ENCODE results near the gene LGALS3BP. TPM values are rescaled to one million over a fixed set of nuclear protein-coding genes. Genes with fewer than 3 reads are reported as not detected.
"Not testable (repeated sequence)": the region's sequence is repeated elsewhere in the genome, so short reads cannot be mapped to it uniquely, and the experiment has no call there.

LGALS3BP gene, protein sequence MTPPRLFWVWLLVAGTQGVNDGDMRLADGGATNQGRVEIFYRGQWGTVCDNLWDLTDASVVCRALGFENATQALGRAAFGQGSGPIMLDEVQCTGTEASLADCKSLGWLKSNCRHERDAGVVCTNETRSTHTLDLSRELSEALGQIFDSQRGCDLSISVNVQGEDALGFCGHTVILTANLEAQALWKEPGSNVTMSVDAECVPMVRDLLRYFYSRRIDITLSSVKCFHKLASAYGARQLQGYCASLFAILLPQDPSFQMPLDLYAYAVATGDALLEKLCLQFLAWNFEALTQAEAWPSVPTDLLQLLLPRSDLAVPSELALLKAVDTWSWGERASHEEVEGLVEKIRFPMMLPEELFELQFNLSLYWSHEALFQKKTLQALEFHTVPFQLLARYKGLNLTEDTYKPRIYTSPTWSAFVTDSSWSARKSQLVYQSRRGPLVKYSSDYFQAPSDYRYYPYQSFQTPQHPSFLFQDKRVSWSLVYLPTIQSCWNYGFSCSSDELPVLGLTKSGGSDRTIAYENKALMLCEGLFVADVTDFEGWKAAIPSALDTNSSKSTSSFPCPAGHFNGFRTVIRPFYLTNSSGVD
- 116 and 129 TPM in 2 replicates for total RNA-seq (2014; rRNA removed; shearing (Covaris generic))

DNA sequence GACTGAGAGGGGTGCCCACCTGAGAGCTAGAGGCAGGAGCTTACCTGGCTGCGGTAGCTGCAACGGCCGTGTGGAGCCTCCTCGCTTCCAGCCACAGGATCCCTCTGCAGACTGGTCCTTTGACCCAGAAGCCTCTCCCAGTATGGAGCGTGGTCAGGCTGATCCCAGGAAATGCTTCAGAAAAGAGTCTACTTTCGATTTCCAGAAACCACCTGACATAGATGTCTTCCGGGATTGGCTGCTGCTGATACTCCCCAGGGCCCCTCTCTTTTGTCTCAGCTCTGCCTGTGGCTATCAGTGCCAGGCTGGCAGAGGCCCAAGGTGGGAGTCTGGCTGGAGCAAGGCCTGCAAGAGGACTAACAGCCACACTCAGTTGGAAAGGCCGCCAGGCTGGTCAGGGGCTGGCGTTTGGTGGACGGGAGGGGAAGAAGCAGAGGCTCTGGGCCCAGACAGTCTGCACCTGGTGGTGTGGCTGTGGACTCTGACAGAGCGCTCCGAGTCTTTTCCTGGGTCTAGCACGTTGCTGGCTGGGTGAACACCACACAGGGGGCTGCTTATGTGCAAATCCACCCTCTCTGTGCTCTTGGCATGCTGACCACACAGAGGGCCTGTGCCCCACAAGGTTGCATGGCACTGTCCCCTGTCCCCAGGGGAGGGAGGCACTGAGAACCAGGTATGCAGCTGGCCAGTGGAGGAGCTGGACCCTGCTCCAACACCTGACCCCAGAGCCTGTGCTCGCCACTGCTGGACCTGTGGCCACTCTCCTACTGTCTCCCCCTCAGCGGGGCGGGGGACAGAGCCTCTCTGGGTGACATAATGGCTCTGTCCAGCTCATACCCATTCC, at the start of gene LGALS3BP:
TSS of gene LGALS3BP (minus strand) at position 144 of the 844 bp plus-strand sequence. CDS start 2,732 bp downstream, outside the sequence.
- no peaks in the 10 kb centered on the region for H3K27me3 ChIP-seq (ENCODE audit: control insufficient read depth, insufficient read depth, low read length)
- peak within 1 kb of the TSS; percentile 21; the same call in 1 of the 2 replicates for H3K4me3 ChIP-seq (ENCODE audit: insufficient read depth, low read depth, low read length)
- DNase-seq, result peak; percentile 95
- no peaks in the 10 kb centered on the region for H3K36me3 ChIP-seq (replicated peaks; ENCODE audit: control insufficient read depth, insufficient read depth, low read length)

DNA sequence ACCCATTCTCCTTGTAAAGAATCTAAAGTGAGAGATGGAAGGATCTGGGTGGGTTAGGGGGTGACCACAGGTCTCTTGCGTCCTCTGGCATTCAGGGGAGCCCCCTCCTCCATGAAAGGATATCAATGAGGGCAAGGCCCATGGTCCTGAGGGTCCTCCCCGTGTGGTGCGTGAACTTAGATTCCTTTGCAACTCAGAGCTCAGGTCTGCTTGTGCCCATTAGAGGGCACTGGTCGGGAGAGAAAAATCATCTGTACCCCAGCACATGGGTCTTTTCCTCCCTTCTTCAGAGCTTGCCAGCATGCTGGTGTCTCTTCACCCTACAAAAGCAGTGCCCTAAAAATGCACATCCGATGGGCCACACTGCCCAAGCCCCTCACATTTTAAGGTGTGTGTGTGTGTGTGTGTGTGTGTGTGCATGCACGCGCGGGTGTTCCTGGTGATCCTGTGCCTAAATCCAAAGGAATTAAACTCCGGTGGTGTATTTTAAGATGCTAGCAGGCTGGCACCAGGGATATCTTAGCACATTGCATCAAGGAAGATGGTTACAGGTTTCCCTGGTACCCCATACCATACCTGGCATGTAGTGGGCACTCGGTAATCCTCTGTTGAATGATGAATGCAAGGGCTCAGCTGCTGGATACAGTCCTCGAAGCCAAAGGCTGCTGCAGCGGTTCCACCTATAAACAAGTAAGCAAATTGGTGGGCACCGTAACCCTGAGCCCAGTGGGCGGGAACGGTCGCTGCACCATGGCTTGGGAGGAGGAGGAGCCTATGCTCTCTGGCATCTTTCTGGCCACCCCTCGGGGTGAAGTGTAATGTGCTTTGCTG, 49.0 kb upstream of the LGALS3BP start:
- Histone ChIP-seq H3K4me3 (ENCODE audit: insufficient read depth, low read depth, low read length) (no peak overlapping the region), H3K36me3 (replicated peaks; ENCODE audit: control insufficient read depth, insufficient read depth, low read length) (no peaks in the 10 kb centered on the region), H3K27me3 (ENCODE audit: control insufficient read depth, insufficient read depth, low read length) (peaks cover 29% of the 10 kb centered on the region)
- DNase-seq, result peak; percentile 64

DNA sequence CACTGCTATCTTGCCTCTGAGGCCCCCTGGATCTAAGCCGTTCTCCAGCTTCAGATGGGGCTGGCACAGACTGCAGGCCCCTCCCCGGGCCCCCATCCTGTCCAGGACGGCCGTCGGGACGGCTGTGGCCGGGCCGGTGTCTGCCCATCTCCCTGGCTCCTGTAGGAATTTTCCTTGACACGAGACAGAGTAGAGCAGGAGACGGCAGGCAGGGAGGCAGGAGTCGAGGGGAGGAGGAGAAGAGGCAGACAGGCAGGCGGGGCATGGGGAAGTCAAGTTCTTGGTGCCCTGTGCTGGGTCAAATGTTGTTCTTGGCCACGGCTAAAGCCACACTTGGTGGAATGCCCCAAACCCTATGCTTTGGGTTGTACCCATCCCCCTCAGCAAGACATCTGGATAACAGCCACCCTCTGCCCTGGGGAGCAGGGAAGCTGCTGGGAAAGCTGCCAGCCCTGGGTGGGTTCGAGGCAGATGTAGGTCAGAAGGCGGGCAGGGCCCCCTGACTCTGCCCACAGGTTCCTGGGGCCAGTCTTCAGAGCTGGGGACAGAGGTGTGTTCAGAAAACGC, 48.3 kb upstream of the LGALS3BP start:
- peak; percentile 37 for DNase-seq
- Histone ChIP-seq H3K27me3 (ENCODE audit: control insufficient read depth, insufficient read depth, low read length) (peaks cover 36% of the 10 kb centered on the region), H3K4me3 (ENCODE audit: insufficient read depth, low read depth, low read length) (no peak overlapping the region), H3K36me3 (replicated peaks; ENCODE audit: control insufficient read depth, insufficient read depth, low read length) (no peaks in the 10 kb centered on the region)

DNA sequence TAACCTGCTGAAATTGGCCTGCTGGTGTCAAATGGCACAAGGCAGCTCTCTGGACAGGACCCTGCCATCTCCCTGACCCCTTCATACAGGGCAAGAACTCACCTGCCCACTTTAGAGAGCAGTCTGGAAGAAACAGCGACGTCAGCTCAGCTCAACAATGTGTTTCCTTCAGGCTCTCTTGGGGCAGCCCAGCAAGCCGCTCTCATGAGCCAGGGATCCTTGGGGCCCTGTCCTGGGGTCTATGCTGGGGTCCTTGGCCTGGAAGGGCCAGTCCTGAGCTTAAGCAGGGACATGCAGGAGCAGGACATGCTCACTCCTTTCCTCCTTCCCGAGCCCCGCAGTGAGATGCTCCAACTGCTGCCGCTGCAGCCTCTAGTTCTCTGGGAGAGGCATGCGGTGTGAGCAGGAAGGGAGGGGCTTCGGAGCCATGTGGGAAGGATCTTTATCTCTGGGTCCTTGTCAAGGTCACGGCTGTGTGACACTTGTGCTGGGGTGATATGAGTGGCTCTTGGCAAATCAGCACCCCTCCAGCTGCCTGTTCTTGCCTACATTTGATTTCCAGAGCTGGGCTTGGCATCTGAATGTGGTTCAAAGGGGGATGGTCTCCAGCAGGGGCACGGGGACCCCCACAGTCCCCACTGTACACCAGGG, 47.7 kb upstream of the LGALS3BP start:
- peak; percentile 46 for DNase-seq
- H3K36me3 ChIP-seq (replicated peaks; ENCODE audit: control insufficient read depth, insufficient read depth, low read length), result no peaks in the 10 kb centered on the region
- H3K4me3 ChIP-seq (ENCODE audit: insufficient read depth, low read depth, low read length), result no peak overlapping the region
- H3K27me3 ChIP-seq (ENCODE audit: control insufficient read depth, insufficient read depth, low read length), result peaks cover 42% of the 10 kb centered on the region

DNA sequence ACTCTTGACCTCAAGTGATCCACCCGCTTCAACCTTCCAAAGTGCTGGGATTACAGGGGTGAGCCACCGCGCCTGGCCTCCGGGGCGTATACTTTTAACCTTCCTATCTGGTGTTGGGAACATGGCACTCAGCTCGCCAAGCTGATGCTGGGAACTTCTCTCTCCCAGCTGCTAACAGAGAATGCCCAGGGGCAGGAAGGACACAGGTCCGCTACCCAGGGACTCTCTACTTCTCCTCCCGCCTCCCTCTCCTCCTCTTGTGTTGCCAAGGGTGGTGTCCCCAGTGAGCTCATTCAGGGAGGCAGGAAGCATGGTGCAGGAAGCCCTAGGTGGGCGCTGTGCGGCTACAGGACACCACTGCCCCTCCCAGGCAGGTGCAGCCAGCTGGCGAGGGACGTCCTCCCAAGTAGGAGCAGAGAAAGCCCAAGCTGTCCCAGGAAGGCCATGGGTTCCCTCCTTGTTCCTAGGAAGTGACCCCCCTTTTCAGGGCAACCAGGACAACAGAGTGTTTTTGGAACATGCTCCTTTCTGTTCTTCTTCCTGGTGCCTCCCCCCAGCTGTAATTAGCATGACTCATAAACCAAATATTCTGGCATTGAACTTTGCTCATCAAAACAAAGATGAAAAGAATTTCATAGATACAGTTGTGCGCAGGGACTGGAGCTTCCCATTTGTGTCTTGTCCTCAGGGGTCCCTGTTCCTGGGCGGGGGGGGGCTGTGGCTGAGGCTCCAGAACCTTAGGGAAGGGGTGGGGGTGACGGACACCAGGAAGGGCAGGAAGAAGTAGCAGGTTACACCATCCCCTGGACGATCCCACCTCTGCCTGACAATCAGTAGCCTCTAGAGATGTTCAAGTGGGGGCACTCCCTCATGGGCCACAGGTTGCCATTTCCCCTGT, 46.9 kb upstream of the LGALS3BP start:
- Histone ChIP-seq H3K27me3 (ENCODE audit: control insufficient read depth, insufficient read depth, low read length) (peaks cover 45% of the 10 kb centered on the region), H3K4me3 (ENCODE audit: insufficient read depth, low read depth, low read length) (no peak overlapping the region), H3K36me3 (replicated peaks; ENCODE audit: control insufficient read depth, insufficient read depth, low read length) (no peaks in the 10 kb centered on the region)
- peak; percentile 37 for DNase-seq

DNA sequence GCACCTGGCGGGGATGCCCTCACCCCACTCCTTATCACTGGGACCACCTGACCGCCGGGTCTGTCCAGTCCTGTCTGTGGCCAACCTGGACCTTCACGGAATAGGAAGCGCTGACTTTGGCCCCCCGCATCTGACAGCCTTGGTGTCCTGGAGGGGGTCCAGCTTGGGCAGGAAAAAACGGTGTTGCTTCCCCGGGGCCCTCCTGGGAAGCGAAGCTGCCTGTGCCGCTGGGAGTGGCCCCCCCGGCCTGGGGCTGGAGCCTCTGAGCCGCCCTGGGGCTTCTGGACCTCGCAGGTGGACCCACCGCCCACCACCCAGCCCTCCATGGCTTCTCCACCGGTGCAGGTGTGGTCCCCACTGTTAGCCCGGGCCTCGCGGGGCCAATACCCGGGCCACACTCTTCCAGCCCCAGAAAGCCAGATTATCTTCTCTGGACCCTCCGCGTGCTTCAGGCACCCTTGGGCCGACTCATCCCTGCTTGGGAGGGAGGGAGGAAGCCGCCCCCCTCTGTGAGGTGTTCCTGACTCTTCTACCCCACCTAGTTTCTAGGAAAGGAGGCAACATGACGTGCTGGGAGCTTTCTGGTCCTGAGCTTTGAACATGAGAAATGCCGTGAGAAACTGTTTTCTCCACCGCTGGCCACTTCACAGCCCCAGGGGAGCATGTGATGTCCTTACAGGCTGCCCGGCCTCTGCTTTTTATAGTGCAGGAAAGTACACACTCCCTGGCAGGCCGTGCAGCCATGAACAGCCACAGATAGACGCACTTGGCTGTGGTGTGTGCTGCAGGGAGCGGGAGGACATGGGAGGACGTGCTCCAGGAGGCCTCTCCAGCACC, 45.4 kb upstream of the LGALS3BP start:
- Histone ChIP-seq H3K36me3 (replicated peaks; ENCODE audit: control insufficient read depth, insufficient read depth, low read length) (no peaks in the 10 kb centered on the region), H3K27me3 (ENCODE audit: control insufficient read depth, insufficient read depth, low read length) (peaks cover 55% of the 10 kb centered on the region), H3K4me3 (ENCODE audit: insufficient read depth, low read depth, low read length) (peak overlapping the region; percentile 50; the same call in 1 of the 2 replicates)
- peak; percentile 68 for DNase-seq

DNA sequence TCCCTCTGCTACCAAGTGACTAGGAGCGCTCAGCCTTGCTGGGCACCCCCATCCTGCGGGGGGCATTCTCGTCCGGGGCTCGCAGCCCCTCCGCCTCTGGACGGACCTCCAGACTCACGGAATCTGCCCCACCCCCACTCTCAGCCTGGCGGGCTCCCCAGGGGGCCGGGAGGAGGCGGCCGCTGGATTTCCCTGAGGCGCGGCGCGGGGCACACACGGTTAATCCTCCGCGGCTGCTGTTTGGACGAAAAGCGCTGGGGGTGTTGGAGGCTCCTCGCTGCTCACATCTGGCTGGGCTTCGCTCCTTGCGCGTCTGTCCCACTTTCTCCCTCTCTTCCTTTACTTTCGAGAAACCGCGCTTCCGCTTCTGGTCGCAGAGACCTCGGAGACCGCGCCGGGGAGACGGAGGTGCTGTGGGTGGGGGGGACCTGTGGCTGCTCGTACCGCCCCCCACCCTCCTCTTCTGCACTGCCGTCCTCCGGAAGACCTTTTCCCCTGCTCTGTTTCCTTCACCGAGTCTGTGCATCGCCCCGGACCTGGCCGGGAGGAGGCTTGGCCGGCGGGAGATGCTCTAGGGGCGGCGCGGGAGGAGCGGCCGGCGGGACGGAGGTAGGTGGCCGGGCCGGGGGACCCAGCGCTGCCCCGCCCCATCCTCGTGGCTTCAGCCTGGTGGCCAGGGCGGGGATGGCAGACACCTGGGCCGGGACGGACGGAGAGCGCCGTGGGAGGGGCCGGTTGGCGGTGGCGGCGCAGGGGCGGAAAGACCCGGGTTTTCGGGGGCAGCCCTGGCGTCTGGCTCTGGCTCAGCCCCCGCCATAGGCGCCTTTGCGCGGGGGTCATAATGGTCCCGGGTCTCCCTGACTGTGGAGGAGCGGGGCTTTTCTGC, 44.4 kb upstream of the LGALS3BP start, which contains the start of gene C1QTNF1:
TSS of gene C1QTNF1 (plus strand) at position 284 of the 886 bp plus-strand sequence. CDS start 19,800 bp downstream, outside the sequence.
- peak within 1 kb of the TSS; percentile 50 for H3K4me3 ChIP-seq (ENCODE audit: insufficient read depth, low read depth, low read length)

DNA sequence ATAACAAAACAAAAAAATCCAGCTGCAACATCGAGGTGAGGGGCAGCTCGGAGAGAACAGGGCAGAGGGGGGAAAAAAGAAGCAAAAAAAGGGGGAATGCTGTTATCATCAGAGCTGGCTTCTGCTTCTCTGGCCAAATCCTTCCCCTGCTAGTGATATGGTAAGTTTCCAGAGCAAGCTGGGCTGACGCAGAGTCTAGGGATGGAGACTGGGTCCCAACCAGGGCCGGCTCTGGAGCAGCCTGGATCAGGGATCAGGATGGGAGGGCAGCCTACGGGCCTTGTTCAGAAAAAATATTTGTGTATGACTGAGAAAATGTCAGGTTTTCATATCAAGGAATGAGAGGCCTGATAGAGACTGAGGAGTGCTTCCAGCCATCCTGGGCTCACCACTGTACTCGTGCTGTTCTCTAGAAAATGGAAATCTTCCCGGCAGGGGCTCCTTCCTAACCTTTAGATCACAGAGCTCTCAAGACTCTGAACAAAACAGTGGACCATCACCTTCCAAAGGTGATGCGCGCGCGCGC, 43.5 kb upstream of the LGALS3BP start:
- peaks cover 55% of the 10 kb centered on the region for H3K27me3 ChIP-seq (ENCODE audit: control insufficient read depth, insufficient read depth, low read length)
- no peak overlapping the region; the same call in 1 of the 2 replicates for H3K4me3 ChIP-seq (ENCODE audit: insufficient read depth, low read depth, low read length)
- DNase-seq, result peak; percentile 47
- no peaks in the 10 kb centered on the region for H3K36me3 ChIP-seq (replicated peaks; ENCODE audit: control insufficient read depth, insufficient read depth, low read length)

More for the DNA sequence above, 44.4 kb upstream of the LGALS3BP start, which contains the start of gene C1QTNF1:
- peak; percentile 96 for DNase-seq
- H3K36me3 ChIP-seq (replicated peaks; ENCODE audit: control insufficient read depth, insufficient read depth, low read length), result no peaks in the 10 kb centered on the region
- peaks cover 55% of the 10 kb centered on the region for H3K27me3 ChIP-seq (ENCODE audit: control insufficient read depth, insufficient read depth, low read length)

DNA sequence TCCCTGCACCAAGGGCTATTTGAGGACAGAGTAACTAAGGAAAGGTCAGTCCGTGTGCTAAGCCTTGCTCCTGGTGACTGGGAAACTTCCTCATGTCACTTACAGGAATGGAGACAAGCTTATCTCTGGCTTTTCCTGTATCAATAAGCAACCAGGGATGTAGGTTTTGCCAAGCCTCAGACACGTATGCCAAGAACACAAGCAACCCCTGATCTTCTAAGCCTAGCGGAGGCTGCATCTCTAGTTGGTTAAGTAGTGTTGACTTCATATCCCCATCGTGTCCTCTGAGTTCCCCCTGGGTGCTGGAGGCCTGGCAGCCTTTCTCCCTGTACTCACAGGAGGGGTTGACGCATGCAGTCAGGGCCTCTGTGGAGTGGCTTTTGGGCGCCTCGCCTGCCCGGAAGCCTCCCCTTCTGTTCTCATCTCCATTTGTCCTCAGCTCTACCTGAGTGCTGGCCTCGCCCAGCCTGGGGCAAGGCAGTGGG, 42.8 kb upstream of the LGALS3BP start:
- H3K4me3 ChIP-seq (ENCODE audit: insufficient read depth, low read depth, low read length), result no peak overlapping the region
- H3K27me3 ChIP-seq (ENCODE audit: control insufficient read depth, insufficient read depth, low read length), result peaks cover 53% of the 10 kb centered on the region
- H3K36me3 ChIP-seq (replicated peaks; ENCODE audit: control insufficient read depth, insufficient read depth, low read length), result no peaks in the 10 kb centered on the region
- DNase-seq, result peak; percentile 24

DNA sequence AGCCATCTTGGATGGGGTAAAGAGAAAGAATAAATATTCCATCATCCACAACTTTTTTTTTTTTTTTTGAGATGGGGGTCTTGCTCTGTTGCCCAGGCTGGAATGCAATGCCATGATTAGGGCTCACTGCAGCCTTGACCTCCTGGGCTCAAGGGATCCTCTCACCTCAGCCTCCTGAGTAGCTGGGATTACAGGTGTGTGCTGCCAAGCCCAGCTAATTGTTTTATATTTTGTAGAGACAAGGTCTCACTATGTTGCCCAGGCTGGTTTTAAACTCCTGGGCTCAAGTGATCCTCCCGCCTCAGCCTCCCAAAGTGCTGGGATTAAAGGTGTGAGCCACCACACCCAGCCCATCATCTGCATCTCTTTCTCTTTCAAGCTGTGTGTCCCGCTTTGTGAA, 42.2 kb upstream of the LGALS3BP start:
- DNase-seq; H3K36me3 ChIP-seq (replicated peaks; ENCODE audit: control insufficient read depth, insufficient read depth, low read length); H3K4me3 ChIP-seq (ENCODE audit: insufficient read depth, low read depth, low read length): not testable (repeated sequence)
- H3K27me3 ChIP-seq (ENCODE audit: control insufficient read depth, insufficient read depth, low read length), result peaks cover 50% of the 10 kb centered on the region
